GM12865 (cell line): ENCODE results near the gene GGT5.

Source experiments
- DNase-seq: peaks from one replicate; pipeline ENCODE4 v3.0.0; 2010; ENCODE audit warnings: low read depth
- H3K4me3 ChIP-seq: 2 replicates; pipeline ENCODE4 v1.5.1; 2011; ENCODE audit warnings: mild to moderate bottlenecking, low read depth, low read length, control low read depth
- CTCF ChIP-seq: IDR thresholded peaks from 2 replicates; pipeline ENCODE4 v1.5.1; 2011; ENCODE audit warnings: low read length, control low read depth, low read depth, inconsistent platforms; ENCODE audit not compliant: insufficient read depth; ENCODE audit errors: missing control alignments

Gene GGT5

GRCh38 chr22:24225951-24226350 is 18.9 kb downstream of the GGT5 start:
- H3K4me3 ChIP-seq: no peak overlapping the region
- DNase-seq: no peak
- no peak for TF ChIP-seq CTCF

GRCh38 chr22:24225044-24225601 is 19.8 kb downstream of the GGT5 start:
- TF ChIP-seq CTCF: no peak
- DNase-seq: no peak
- H3K4me3 ChIP-seq: no peak overlapping the region

- no peak for TF ChIP-seq CTCF
- no peak for DNase-seq
These were observed 20.4 kb downstream of the GGT5 start for GRCh38 chr22:24224468-24224867.

GRCh38 chr22:24219750-24220149 is 25.1 kb downstream of the GGT5 start:
- no peak overlapping the region for H3K4me3 ChIP-seq
- no peak for TF ChIP-seq CTCF
- DNase-seq: no peak

More at GRCh38 chr22:24224468-24224867, 20.4 kb downstream of the GGT5 start:
- no peak overlapping the region for H3K4me3 ChIP-seq

- no peak for TF ChIP-seq CTCF
- no peak overlapping the region for H3K4me3 ChIP-seq
- no peak for DNase-seq
These were observed 27.5 kb downstream of the GGT5 start for GRCh38 chr22:24217384-24217783.

- no peak for TF ChIP-seq CTCF
- no peak overlapping the region for H3K4me3 ChIP-seq
- peak; percentile 23 for DNase-seq
These were observed 28.2 kb downstream of the GGT5 start for GRCh38 chr22:24216541-24217209.
